ENCODE measurements around the gene NPAS3.

NPAS3 gene

GRCh38 chr14:33847066-33847465 is 908.4 kb downstream of the NPAS3 start:
- no peak overlapping the region for H3K4me3 ChIP-seq (ENCODE audit: low read depth, low read length)
- in situ Hi-C loops (cut with HindIII; ENCODE audit: low sequenced_read_pairs), result no loop called here
- peak; percentile 11 for DNase-seq (ENCODE audit: low read depth)
- TF ChIP-seq, protein P1, sequence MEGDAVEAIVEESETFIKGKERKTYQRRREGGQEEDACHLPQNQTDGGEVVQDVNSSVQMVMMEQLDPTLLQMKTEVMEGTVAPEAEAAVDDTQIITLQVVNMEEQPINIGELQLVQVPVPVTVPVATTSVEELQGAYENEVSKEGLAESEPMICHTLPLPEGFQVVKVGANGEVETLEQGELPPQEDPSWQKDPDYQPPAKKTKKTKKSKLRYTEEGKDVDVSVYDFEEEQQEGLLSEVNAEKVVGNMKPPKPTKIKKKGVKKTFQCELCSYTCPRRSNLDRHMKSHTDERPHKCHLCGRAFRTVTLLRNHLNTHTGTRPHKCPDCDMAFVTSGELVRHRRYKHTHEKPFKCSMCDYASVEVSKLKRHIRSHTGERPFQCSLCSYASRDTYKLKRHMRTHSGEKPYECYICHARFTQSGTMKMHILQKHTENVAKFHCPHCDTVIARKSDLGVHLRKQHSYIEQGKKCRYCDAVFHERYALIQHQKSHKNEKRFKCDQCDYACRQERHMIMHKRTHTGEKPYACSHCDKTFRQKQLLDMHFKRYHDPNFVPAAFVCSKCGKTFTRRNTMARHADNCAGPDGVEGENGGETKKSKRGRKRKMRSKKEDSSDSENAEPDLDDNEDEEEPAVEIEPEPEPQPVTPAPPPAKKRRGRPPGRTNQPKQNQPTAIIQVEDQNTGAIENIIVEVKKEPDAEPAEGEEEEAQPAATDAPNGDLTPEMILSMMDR (IDR thresholded peaks at IDR 0.05; ENCODE audit: low read depth, low read length, missing control alignments), result no peak

DNA sequence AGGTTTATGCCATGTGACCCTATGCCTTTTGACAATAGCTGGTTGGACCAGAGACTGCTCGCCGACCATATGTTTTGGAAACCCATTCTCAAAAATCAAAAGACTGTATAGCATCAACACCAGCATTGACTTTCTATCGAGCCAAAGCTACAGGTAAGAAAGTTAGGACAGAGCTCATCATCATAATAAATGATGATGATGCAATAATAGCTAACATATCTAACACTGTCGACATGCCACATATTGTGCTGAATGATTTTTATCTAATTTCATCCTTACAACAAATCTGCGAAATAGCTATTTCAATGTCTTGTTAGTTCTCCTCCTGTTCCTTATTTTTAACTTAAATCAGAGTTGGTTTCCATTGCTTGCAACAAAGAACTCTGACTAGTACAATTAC is 909.3 kb downstream of the NPAS3 start:
- in situ Hi-C loops (cut with HindIII; ENCODE audit: low sequenced_read_pairs), result no loop called here
- TF ChIP-seq, protein P1 (IDR thresholded peaks at IDR 0.05; ENCODE audit: low read depth, low read length, missing control alignments), result no peak
- H3K4me3 ChIP-seq (ENCODE audit: low read depth, low read length), result no peak overlapping the region
- DNase-seq (ENCODE audit: low read depth), result no peak

- TF ChIP-seq, protein P1 (IDR thresholded peaks at IDR 0.05; ENCODE audit: low read depth, low read length, missing control alignments), result peak; percentile 83
- no peak overlapping the region for H3K4me3 ChIP-seq (ENCODE audit: low read depth, low read length)
- in situ Hi-C loops (cut with HindIII; ENCODE audit: low sequenced_read_pairs), result no loop called here
- peak; percentile 31 for DNase-seq (ENCODE audit: low read depth)
Measured at GRCh38 chr14:33848706-33849454, 910.2 kb downstream of the NPAS3 start.

GRCh38 chr14:33849455-33849801 is 910.7 kb downstream of the NPAS3 start:
- no peak overlapping the region for H3K4me3 ChIP-seq (ENCODE audit: low read depth, low read length)
- in situ Hi-C loops (cut with HindIII; ENCODE audit: low sequenced_read_pairs), result no loop called here
- no peak for DNase-seq (ENCODE audit: low read depth)
- TF ChIP-seq, protein P1 (IDR thresholded peaks at IDR 0.05; ENCODE audit: low read depth, low read length, missing control alignments), result no peak

DNA sequence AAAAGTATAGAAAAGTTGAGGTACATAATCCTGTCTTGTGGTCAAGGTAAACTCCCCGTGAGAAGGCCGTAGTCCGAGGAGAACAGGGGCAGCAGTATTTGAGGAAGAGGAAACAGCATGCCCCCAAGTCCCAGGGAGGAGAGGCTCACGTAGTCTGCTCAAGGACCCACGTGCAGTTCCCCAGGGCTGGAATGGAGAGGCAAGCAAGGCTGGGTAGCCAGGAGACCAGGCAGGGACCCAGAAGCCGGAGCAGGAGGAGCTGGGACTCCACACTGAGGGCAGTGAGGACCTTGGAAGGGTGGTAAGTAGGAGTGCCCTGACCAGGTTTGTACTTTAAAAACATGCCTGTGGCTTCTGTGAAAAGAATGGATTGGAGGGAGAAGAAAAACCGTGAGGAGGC is 912.1 kb downstream of the NPAS3 start:
- in situ Hi-C loops (cut with HindIII; ENCODE audit: low sequenced_read_pairs), result no loop called here
- H3K4me3 ChIP-seq (ENCODE audit: low read depth, low read length), result no peak overlapping the region
- no peak for DNase-seq (ENCODE audit: low read depth)
- TF ChIP-seq, protein P1 (IDR thresholded peaks at IDR 0.05; ENCODE audit: low read depth, low read length, missing control alignments), result no peak

GRCh38 chr14:33851366-33851765 is 912.7 kb downstream of the NPAS3 start:
- no peak for DNase-seq (ENCODE audit: low read depth)
- TF ChIP-seq, protein P1 (IDR thresholded peaks at IDR 0.05; ENCODE audit: low read depth, low read length, missing control alignments), result no peak
- in situ Hi-C loops (cut with HindIII; ENCODE audit: low sequenced_read_pairs), result no loop called here
- no peak overlapping the region for H3K4me3 ChIP-seq (ENCODE audit: low read depth, low read length)

All from astrocyte of the cerebellum (primary cell).